Stimulated activated CD4-positive, alpha-beta T cell treated with anti-CD3 and anti-CD28 coated beads, Interleukin-12 subunit alpha, Interleukin-12 subunit beta, amount 100 ng/mL, for 4 hours (primary cell): ENCODE results near the gene TMEM51.

ENCODE experiments used
- DNase-seq: peaks from one replicate; pipeline ENCODE4 v3.0.0-alpha.2; 2020

TMEM51 gene

GRCh38 chr1:15249081-15249480, 95.5 kb downstream of the TMEM51 start:
- peak; percentile 19 for DNase-seq

GRCh38 chr1:15251857-15252835, 98.6 kb downstream of the TMEM51 start:
- no peak for DNase-seq

GRCh38 chr1:15254559-15254958, 101.0 kb downstream of the TMEM51 start:
- no peak for DNase-seq

- no peak for DNase-seq
Observed at GRCh38 chr1:15255582-15256149, 102.1 kb downstream of the TMEM51 start.

GRCh38 chr1:15256584-15256983, 103.0 kb downstream of the TMEM51 start:
- no peak for DNase-seq

- no peak for DNase-seq
Observed at GRCh38 chr1:15257309-15257708, 103.8 kb downstream of the TMEM51 start.

GRCh38 chr1:15258833-15259621, 105.5 kb downstream of the TMEM51 start:
- DNase-seq: no peak

GRCh38 chr1:15259622-15260007, 106.1 kb downstream of the TMEM51 start:
- DNase-seq: no peak

- DNase-seq: no peak
Observed at GRCh38 chr1:15260418-15261154, 107.0 kb downstream of the TMEM51 start.

GRCh38 chr1:15261155-15262002, 107.8 kb downstream of the TMEM51 start:
- no peak for DNase-seq

- no peak for DNase-seq
Observed at GRCh38 chr1:15262003-15262377, 108.4 kb downstream of the TMEM51 start.

GRCh38 chr1:15262706-15263105, 109.2 kb downstream of the TMEM51 start:
- no peak for DNase-seq

- no peak for DNase-seq
Observed at GRCh38 chr1:15264769-15265168, 111.2 kb downstream of the TMEM51 start.
